ENCODE data around the gene MDFIC2.

The MDFIC2 gene

DNA sequence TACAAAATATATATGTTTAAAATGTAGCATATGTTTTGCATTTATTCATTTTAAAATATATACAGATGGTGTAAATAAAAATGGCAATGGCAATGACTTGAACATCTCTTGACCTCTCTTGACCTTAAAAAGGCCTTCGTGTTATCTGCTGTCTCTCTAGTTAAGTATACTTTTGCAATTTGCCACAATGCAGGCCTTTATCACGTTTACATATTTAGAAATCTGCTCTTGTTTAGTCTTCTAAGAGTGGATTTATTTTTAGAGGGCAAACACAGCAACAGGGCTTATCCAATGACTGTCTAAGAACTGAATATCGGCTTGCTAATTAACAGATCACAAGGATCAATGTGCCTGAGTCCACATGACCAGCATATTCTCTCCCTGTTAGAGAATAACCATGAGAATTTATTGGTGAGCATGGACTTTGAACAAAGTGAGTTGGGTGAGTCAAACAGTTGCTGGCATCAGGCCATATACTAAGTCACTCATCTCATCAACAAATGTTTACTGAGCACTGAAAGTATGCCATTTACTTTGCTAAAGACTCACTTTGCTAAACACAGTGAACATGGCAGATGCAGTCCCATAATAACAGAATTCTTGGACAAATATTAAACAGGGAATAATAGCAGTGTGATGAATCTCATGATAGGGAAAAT is 48.2 kb downstream of the MDFIC2 start:
- DNase-seq (ENCODE audit: low spot score) = no peak
- no peak for TF ChIP-seq CTCF (IDR thresholded peaks at IDR 0.05; ENCODE audit: borderline replicate concordance, control extremely low read depth, extremely low read depth, insufficient read depth, missing control alignments)
- in situ Hi-C loops (cut with MboI; ENCODE audit: low sequenced_read_pairs, unreplicated experiment) = no loop called here

DNA sequence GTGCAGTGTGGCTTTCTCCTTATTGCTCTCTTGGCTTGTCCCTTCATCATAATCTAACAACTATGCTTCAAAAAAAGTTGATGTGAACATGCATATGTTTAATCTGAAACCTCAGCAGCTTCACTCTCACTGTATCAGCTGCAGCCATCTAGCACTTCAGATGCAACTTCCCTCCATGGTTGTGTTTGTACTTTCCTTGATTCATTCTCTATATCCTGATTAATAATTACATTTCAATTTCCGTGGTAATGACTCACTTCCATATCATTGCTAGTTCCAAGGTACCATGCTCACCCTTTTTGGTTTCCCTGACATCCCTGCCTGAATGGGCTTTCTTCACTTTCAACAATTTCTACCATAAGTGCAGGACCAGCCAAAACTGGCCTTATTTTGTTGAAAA is 51.2 kb downstream of the MDFIC2 start:
- no peak for TF ChIP-seq CTCF (IDR thresholded peaks at IDR 0.05; ENCODE audit: borderline replicate concordance, control extremely low read depth, extremely low read depth, insufficient read depth, missing control alignments)
- no peak for DNase-seq (ENCODE audit: low spot score)
- in situ Hi-C loops (cut with MboI; ENCODE audit: low sequenced_read_pairs, unreplicated experiment) = no loop called here

DNA sequence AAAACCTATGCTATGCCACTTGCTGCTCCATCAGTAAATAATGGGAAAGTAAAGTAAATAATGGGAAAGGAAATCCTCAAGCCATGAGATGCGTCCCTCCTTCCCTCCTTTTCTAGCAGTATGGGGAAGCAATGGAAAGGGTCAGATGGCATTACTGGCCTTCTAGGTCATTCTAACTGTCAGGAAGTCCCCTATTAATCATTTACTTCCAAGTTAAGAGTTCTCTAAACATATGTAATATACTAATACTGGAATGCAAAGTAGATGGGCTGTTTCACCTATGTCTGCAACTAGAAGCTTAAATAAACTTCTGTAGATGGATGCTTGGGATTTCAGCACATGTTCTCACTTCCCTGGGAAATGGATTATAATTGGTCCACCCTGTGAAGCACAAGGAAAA is 55.9 kb downstream of the MDFIC2 start:
- in situ Hi-C loops (cut with MboI; ENCODE audit: low sequenced_read_pairs, unreplicated experiment) = no loop called here
- TF ChIP-seq CTCF (IDR thresholded peaks at IDR 0.05; ENCODE audit: borderline replicate concordance, control extremely low read depth, extremely low read depth, insufficient read depth, missing control alignments) = no peak
- no peak for DNase-seq (ENCODE audit: low spot score)

- no peak for DNase-seq (ENCODE audit: low spot score)
- TF ChIP-seq CTCF (IDR thresholded peaks at IDR 0.05; ENCODE audit: borderline replicate concordance, control extremely low read depth, extremely low read depth, insufficient read depth, missing control alignments) = no peak
- in situ Hi-C loops (cut with MboI; ENCODE audit: low sequenced_read_pairs, unreplicated experiment) = no loop called here
Measured at GRCh38 chr3:70250492-70250891, 61.9 kb downstream of the MDFIC2 start.

DNA sequence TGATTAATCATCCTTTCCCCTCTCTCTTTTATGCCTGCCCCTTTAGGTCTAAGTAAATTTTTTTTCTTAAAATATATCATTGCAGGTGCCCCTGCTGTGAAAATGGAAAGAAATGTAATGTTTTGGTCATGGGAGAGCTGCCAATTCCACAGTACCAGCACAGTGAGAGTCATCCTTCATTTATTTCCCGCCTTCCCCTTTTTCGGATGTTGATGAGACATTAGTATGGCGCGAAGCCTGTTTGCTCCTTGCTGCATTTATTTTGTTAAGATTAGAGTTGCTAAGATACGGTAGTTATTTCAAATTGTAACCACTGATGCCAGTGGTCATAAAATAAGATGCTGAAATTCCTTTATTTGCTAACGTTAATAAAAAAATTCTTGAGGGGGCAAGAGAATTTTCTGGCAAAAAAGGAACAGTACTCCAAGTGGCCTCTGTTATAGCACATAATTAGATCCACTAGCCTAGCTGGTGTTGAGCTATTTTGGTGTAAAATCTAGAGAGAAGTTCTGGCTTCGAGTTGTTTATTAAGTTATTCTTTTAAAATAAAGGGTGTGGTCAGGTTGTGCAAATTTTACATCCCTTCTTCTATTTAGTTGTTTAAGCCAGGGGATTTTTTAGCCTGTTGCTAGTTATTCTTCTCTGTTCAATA is 62.8 kb downstream of the MDFIC2 start:
- in situ Hi-C loops (cut with MboI; ENCODE audit: low sequenced_read_pairs, unreplicated experiment) = no loop called here
- no peak for DNase-seq (ENCODE audit: low spot score)
- no peak for TF ChIP-seq CTCF (IDR thresholded peaks at IDR 0.05; ENCODE audit: borderline replicate concordance, control extremely low read depth, extremely low read depth, insufficient read depth, missing control alignments)

- no peak for TF ChIP-seq CTCF (IDR thresholded peaks at IDR 0.05; ENCODE audit: borderline replicate concordance, control extremely low read depth, extremely low read depth, insufficient read depth, missing control alignments)
- in situ Hi-C loops (cut with MboI; ENCODE audit: low sequenced_read_pairs, unreplicated experiment) = no loop called here
- DNase-seq (ENCODE audit: low spot score) = no peak
Measured at GRCh38 chr3:70248856-70249255, 63.6 kb downstream of the MDFIC2 start.
